ENCODE data around the gene ATP1B4. TPM values are rescaled to one million over a fixed set of nuclear protein-coding genes. Genes with fewer than 3 reads are reported as not detected.

Gene ATP1B4
- total and polyA plus RNA-seq, 8 donors: 0.04 to 0.08 (median 0.04) TPM; not detected in 5

DNA sequence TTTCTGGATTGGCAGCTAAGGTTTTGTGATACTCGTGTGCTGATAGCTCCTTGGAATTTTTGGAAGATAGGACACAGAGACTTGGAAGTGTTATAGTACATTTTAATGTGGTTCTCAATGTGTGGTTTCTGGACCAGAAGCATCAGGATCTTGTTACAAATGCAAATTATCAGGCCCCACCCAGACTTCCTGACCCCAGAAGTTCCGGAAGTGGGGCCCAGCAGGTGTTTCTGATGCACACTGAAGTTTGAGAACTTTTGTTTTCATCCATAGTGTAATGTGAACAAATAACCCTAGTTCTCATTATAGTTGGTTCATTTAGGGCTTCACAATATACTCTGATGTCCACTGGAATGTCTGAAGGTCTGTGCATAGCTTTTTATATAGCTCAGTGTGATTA, 57.6 kb downstream of the ATP1B4 start:
- H3K27me3 ChIP-seq: no peaks in the 10 kb centered on the region
- intact Hi-C loops (cut with DNase I): no loop called here
- TF ChIP-seq, protein P1, sequence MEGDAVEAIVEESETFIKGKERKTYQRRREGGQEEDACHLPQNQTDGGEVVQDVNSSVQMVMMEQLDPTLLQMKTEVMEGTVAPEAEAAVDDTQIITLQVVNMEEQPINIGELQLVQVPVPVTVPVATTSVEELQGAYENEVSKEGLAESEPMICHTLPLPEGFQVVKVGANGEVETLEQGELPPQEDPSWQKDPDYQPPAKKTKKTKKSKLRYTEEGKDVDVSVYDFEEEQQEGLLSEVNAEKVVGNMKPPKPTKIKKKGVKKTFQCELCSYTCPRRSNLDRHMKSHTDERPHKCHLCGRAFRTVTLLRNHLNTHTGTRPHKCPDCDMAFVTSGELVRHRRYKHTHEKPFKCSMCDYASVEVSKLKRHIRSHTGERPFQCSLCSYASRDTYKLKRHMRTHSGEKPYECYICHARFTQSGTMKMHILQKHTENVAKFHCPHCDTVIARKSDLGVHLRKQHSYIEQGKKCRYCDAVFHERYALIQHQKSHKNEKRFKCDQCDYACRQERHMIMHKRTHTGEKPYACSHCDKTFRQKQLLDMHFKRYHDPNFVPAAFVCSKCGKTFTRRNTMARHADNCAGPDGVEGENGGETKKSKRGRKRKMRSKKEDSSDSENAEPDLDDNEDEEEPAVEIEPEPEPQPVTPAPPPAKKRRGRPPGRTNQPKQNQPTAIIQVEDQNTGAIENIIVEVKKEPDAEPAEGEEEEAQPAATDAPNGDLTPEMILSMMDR (IDR thresholded peaks at IDR 0.05): no peak
- no peaks in the 10 kb centered on the region for H3K9me3 ChIP-seq
- no peak for DNase-seq
- ATAC-seq: no peak
- H3K4me3 ChIP-seq: no peak overlapping the region
- H3K4me1 ChIP-seq: no peaks in the 10 kb centered on the region
- no peak overlapping the region for H3K27ac ChIP-seq
- no peaks in the 10 kb centered on the region for H3K36me3 ChIP-seq

DNA sequence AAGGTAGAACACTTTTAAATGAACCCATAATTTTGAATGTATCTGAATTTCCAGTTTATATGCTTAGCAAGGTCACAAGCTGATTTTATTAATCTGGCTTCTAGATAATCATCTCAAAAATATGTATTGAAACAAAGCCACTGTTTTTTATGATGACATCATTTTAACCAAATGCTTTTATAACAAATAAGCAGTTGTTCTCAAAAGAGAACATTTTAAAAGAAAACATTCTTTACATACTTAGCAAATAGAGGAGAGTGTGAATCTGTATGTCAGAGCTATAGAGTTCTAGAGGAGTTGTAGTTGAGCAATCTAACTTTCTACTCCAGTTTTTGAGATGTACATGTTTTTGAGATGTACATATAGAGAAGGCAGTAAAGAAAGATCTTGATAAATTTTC, 64.7 kb downstream of the ATP1B4 start:
- Histone ChIP-seq H3K36me3 (no peaks in the 10 kb centered on the region), H3K4me1 (no peaks in the 10 kb centered on the region), H3K4me3 (no peak overlapping the region), H3K9me3 (no peaks in the 10 kb centered on the region), H3K27ac (no peak overlapping the region), H3K27me3 (no peaks in the 10 kb centered on the region)
- TF ChIP-seq, protein P1 (IDR thresholded peaks at IDR 0.05): no peak
- intact Hi-C loops (cut with DNase I): no loop called here
- ATAC-seq: no peak
- DNase-seq: no peak

DNA sequence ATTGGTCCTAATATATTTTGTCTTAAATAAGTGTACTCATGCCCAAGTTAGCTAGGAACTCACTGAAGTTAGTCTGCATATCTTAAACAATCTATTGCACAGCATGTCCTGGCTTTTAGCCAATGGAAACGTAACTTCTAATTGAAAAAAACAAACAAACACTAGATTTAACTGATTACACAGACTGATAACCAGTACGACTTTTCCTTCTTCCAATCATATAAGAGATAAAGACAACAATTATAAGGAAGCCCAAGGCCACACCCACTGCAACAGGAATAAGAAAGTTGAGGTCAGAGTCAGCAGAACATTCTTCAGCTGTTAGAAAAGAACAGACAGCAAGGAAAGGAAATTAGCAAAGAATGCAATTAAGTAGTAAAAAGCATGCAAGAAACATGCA, 66.4 kb downstream of the ATP1B4 start:
- no peak overlapping the region for H3K4me3 ChIP-seq
- no peaks in the 10 kb centered on the region for H3K36me3 ChIP-seq
- ATAC-seq (no peak), DNase-seq (peak in 1 of 4 donors; percentile 5)
- H3K27me3 ChIP-seq: no peaks in the 10 kb centered on the region
- intact Hi-C loops (cut with DNase I): no loop called here
- TF ChIP-seq, protein P1 (IDR thresholded peaks at IDR 0.05): no peak
- no peaks in the 10 kb centered on the region for H3K9me3 ChIP-seq
- H3K4me1 ChIP-seq: no peaks in the 10 kb centered on the region
- no peak overlapping the region for H3K27ac ChIP-seq

DNA sequence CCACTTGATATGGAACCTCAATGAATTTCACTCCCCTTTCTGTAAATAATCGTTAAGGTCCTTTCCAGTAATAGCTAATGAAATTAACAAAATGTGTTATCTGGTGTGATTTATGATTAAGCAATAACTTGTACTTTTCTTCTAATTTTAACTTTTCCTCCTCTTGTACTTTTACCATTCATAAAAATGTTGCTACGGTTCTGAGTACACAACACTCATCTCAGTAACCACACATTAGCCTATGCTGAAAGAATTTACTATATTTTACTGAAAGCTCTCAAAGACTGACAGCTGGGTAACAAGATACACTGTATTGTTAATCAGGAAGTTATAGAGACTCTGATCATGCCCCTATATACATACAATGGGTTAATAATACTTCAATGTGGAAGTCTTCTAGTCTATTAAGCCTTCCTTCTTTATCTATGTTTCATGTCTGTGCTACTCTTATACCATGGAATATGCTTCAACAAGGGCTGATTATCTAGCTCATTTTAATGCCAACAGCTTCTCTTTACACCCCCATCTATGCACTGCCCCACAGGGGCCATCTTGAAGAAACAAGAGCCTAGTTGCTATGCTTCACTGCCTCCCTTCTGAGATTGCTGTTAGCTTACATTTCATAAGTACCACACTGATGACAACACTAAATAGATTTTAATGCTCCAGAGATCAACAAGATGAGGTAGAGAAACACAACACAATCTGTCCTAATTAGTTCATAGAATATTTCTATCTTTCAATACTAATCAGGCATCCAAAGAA, 68.1 kb downstream of the ATP1B4 start:
- Histone ChIP-seq H3K36me3 (no peaks in the 10 kb centered on the region), H3K9me3 (no peaks in the 10 kb centered on the region), H3K4me3 (no peak overlapping the region), H3K27ac (no peak overlapping the region), H3K4me1 (no peaks in the 10 kb centered on the region), H3K27me3 (no peaks in the 10 kb centered on the region)
- no peak for ATAC-seq
- no peak for DNase-seq
- TF ChIP-seq, protein P1 (IDR thresholded peaks at IDR 0.05): no peak
- intact Hi-C loops (cut with DNase I): no loop called here

Other genes with a start within 250 kb of the ATP1B4 start
- not detected for gene RHOXF1, start 246.2 kb upstream of the ATP1B4 start, total RNA-seq
- 1 to 10 TPM in 3 of 6 donors, under 1 TPM in 3; 0.39 to 1.2 (median 0.95) TPM for gene RHOXF1, start 246.2 kb upstream of the ATP1B4 start, polyA plus RNA-seq (ENCODE audit: insufficient read length in 6 of 6)
- gene RHOXF2, start 203.5 kb upstream of the ATP1B4 start, total RNA-seq: not detected
- gene RHOXF2, start 203.5 kb upstream of the ATP1B4 start, polyA plus RNA-seq (ENCODE audit: insufficient read length in 6 of 6): under 1 TPM in 1 of 6 donors, not detected in 5; 0.18 TPM
- 10 to 100 TPM; 15.2 to 15.8 TPM for gene ZBTB33, start 111.3 kb upstream of the ATP1B4 start, total RNA-seq
- 10 to 100 TPM; 19.0 to 23.5 (median 21.9) TPM for gene ZBTB33, start 111.3 kb upstream of the ATP1B4 start, polyA plus RNA-seq (ENCODE audit: insufficient read length in 6 of 6)
- gene TMEM255A, start 50.6 kb upstream of the ATP1B4 start, total RNA-seq: 1 to 10 TPM; 1.0 to 1.8 TPM
- 1 to 10 TPM in 4 of 6 donors, under 1 TPM in 2; 0.58 to 1.9 (median 1.4) TPM for gene TMEM255A, start 50.6 kb upstream of the ATP1B4 start, polyA plus RNA-seq (ENCODE audit: insufficient read length in 6 of 6)
- 100 to 1,000 TPM; 159 to 160 TPM for gene LAMP2, start 107.2 kb downstream of the ATP1B4 start, total RNA-seq
- 100 to 1,000 TPM in 1 of 6 donors, 10 to 100 TPM in 5; 77.7 to 101 (median 90.0) TPM for gene LAMP2, start 107.2 kb downstream of the ATP1B4 start, polyA plus RNA-seq (ENCODE audit: insufficient read length in 6 of 6)
- 10 to 100 TPM; 34.4 to 41.1 TPM for gene CUL4B, start 198.9 kb downstream of the ATP1B4 start, total RNA-seq
- gene CUL4B, start 198.9 kb downstream of the ATP1B4 start, polyA plus RNA-seq (ENCODE audit: insufficient read length in 6 of 6): 10 to 100 TPM; 66.1 to 83.0 (median 68.6) TPM
- gene MCTS1, start 242.0 kb downstream of the ATP1B4 start, total RNA-seq: 10 to 100 TPM; 37.3 to 37.5 TPM
- gene MCTS1, start 242.0 kb downstream of the ATP1B4 start, polyA plus RNA-seq (ENCODE audit: insufficient read length in 6 of 6): 10 to 100 TPM; 53.0 to 59.8 (median 54.7) TPM

Measured in left lung (tissue), 10 donors.